ENCODE results near the gene VAMP4. TPM values are rescaled to one million over a fixed set of nuclear protein-coding genes. Genes with fewer than 3 reads are reported as not detected.
A peak's percentile ranks its signal among the peaks of the same experiment; 100 is the strongest.
"Not testable (repeated sequence)": the region's sequence is repeated elsewhere in the genome, so short reads cannot be mapped to it uniquely, and the experiment has no call there.

The VAMP4 gene
- total and polyA plus RNA-seq, 8 donors = 14.7 to 19.4 (median 18.5) TPM

DNA sequence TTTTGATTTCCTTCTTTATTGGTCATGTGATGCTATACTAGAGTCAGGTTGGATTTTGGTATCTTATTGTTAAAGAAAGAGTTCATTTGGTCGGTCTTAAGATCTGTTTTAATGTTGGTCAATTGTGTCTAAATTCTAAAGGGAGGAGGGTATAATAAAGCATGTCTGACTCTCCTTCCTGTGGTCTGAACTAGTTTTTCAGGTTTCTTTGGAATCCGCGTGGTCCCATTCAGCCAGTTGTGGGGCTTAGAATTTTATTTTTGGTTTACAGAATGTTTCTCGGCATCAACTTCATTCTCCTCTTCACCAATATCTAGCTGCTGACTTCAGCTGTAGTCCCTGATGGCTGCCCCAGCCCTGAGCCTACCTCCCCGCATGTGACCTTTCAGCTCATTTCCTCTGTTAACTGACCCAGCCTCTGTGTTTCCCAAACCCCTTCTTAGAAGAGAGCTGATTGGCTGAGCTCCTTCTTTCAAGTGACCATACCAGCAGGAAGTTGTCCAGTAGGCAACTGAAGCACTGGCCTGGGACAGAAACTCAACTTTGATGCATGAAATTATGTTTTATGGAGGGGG, 80.7 kb downstream of the VAMP4 start:
- no peak overlapping the region for H3K27ac ChIP-seq
- ATAC-seq (no peak), DNase-seq (no peak)
- H3K27me3 ChIP-seq = no peaks in the 10 kb centered on the region
- intact Hi-C loops (cut with DNase I) = no loop called here
- TF ChIP-seq, protein P1, sequence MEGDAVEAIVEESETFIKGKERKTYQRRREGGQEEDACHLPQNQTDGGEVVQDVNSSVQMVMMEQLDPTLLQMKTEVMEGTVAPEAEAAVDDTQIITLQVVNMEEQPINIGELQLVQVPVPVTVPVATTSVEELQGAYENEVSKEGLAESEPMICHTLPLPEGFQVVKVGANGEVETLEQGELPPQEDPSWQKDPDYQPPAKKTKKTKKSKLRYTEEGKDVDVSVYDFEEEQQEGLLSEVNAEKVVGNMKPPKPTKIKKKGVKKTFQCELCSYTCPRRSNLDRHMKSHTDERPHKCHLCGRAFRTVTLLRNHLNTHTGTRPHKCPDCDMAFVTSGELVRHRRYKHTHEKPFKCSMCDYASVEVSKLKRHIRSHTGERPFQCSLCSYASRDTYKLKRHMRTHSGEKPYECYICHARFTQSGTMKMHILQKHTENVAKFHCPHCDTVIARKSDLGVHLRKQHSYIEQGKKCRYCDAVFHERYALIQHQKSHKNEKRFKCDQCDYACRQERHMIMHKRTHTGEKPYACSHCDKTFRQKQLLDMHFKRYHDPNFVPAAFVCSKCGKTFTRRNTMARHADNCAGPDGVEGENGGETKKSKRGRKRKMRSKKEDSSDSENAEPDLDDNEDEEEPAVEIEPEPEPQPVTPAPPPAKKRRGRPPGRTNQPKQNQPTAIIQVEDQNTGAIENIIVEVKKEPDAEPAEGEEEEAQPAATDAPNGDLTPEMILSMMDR (IDR thresholded peaks at IDR 0.05) = no peak
- H3K9me3 ChIP-seq = no peaks in the 10 kb centered on the region
- no peak overlapping the region for H3K4me3 ChIP-seq
- H3K4me1 ChIP-seq = no peaks in the 10 kb centered on the region
- H3K36me3 ChIP-seq = no peaks in the 10 kb centered on the region

DNA sequence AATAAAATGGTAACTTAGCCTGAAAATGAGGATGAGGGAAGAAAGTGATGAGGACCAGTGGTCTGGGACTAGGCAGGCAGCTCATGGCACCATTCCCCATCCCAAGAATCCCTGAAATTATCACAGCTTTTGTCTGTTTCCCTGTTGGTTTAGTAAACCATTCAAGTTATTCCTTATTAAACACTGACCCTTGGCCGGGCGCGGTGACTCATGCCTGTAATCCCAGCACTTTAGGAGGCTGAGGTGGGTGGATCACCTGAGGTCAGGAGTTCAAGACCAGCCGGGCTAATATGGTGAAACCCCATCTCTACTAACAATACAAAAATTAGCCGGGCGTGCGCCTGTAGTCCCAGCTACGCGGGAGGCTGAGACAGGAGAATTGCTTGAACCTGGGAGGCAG, 85.7 kb downstream of the VAMP4 start:
- H3K27me3 ChIP-seq; intact Hi-C loops (cut with DNase I); H3K36me3 ChIP-seq; H3K4me3 ChIP-seq; H3K9me3 ChIP-seq; ATAC-seq; DNase-seq: not testable (repeated sequence)
- peak overlapping the region in 1 of 2 donors; percentile 73 for H3K27ac ChIP-seq
- H3K4me1 ChIP-seq = peaks cover 7 to 16% of the 10 kb centered on the region in 2 donors

DNA sequence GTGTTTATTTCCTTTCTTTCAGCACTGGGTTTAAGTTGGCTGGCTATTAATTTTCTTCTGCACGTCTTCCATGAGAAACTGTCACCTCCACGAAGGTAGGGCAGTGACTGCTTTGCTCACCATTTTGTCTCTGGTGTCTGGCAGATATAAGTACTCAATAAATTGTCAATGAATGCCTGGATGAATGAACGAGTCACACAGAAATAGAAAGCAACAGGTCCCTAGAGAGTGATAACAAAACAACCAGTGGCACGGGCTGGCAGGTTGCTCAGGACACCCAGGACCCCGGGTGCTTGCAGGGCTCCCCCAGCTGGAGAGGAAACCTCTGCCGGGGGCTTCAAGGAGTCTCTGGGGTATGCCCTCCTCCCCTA, 86.1 kb downstream of the VAMP4 start:
- no peaks in the 10 kb centered on the region for H3K27me3 ChIP-seq
- no peaks in the 10 kb centered on the region for H3K9me3 ChIP-seq
- H3K4me1 ChIP-seq = peaks cover 7 to 16% of the 10 kb centered on the region in 2 donors
- TF ChIP-seq, protein P1 (IDR thresholded peaks at IDR 0.05) = no peak
- peak overlapping the region; percentile 72 to 73 for H3K27ac ChIP-seq
- intact Hi-C loops (cut with DNase I) = no loop called here
- H3K36me3 ChIP-seq = no peaks in the 10 kb centered on the region
- DNase-seq (no peak), ATAC-seq (no peak)
- no peak overlapping the region for H3K4me3 ChIP-seq

DNA sequence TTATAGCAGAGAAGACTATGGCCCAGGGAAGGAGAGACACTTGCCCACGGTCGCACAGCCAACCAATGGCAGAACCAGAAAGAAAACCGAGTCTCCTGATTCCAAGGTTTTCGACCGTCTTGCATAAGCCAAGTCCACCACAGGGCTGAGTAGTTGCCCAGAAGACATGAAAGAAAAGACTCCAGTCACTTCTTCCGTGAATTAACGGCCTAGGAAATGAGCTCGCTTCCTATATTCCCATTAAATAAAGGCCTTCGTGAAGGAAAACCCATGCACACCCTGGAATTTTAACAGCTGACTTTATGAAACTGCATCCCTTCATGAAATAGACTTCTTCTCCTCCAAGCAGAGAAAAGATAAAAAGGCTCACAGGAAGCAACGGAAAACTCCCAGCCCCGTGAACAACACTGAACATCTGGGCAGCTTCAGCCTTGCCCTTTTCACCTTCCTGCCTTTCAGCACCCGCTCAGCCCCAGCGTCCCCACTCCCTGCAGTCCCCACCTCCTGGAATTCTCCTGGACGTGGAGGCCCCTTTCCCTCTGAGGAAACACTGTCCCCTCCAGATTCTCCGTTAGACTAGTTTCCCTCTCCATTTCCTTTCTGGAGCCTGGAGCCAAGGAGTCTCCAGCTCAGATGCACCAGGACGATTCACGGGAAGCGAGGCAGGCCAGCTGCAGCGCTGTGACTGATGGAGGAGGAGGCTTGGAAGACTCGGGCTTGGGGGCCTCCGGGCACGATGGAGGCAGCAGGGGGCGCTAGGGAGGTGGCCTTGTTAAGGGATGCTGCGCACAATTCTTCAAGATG, 86.7 kb downstream of the VAMP4 start:
- ATAC-seq = peak; percentile 80

DNA sequence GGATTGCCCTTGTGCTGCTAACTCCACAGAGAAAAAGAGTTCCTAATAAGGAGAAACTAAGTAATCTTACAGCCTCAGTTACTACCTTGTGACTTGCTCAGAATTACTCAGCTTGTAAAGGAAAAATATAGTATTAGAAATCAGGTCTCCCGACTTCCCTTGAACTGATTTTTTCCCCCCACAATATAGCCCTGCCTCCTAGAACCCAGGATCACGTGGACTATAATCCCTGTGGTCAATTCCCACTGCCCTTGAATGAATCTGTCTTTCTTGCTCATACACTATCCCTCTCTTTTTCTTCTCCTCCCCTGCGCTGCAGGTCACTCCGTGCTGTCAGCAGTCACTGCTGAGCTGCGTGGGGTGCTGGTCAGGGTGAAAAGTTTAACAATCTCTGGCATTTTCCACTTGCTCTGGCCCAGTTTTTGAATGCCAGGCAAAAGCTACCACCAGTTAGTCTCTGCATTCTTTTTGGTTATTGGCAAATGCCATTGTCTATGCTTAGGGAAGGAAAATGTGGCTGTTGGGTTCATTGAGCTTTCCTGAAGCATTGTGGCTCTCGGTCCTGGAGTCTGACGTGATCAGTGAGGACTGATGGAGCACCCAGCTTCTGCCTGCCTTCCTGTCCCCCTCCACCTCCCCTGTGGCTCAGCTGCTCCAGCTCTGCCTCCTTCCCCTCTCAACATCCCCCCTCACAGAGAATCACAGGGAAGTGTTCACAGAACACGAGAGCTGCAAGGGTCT, 87.5 kb downstream of the VAMP4 start:
- no peaks in the 10 kb centered on the region for H3K36me3 ChIP-seq
- TF ChIP-seq, protein P1 (IDR thresholded peaks at IDR 0.05) = no peak
- H3K4me1 ChIP-seq = peaks cover 7 to 16% of the 10 kb centered on the region in 2 donors
- peak overlapping the region; percentile 72 to 73 for H3K27ac ChIP-seq
- H3K9me3 ChIP-seq = no peaks in the 10 kb centered on the region
- no peak overlapping the region for H3K4me3 ChIP-seq
- ATAC-seq = peak; percentile 42
- intact Hi-C loops (cut with DNase I) = no loop called here
- H3K27me3 ChIP-seq = no peaks in the 10 kb centered on the region
- DNase-seq = no peak

More for the DNA sequence above, 86.7 kb downstream of the VAMP4 start:
- Histone ChIP-seq H3K36me3 (no peaks in the 10 kb centered on the region), H3K4me3 (no peak overlapping the region), H3K27me3 (no peaks in the 10 kb centered on the region), H3K27ac (peak overlapping the region; percentile 72 to 73), H3K4me1 (peaks cover 7 to 16% of the 10 kb centered on the region in 2 donors), H3K9me3 (no peaks in the 10 kb centered on the region)
- TF ChIP-seq, protein P1 (IDR thresholded peaks at IDR 0.05) = peak; percentile 49 to 73
- intact Hi-C loops (cut with DNase I) = no loop called here
- DNase-seq = peak; percentile 36 to 83 (median 61)

Measured in left lung (tissue), 10 donors.